OCI-LY1 (cell line): ENCODE data around the gene CPN2.

Experiments
- H2AFZ ChIP-seq: fragments of 200-600 bp; sonication (generic), shearing (Covaris generic); 2 replicates; pipeline ENCODE4 v1.6.0; 2014; ENCODE audit warnings: antibody characterized with exemption, mild to moderate bottlenecking, low read length
- H3F3A ChIP-seq: fragments of 200-600 bp; sonication (generic), shearing (Covaris generic); 2 replicates; pipeline ENCODE4 v1.6.0; 2014; ENCODE audit warnings: mild to moderate bottlenecking, antibody characterized with exemption, low read length, moderate library complexity; ENCODE audit not compliant: insufficient read depth
- H3K27ac ChIP-seq: fragments of 200-600 bp; sonication (generic); 2 replicates; pipeline ENCODE4 v1.5.1; 2014; ENCODE audit warnings: low read length, mixed run types, mild to moderate bottlenecking, low read depth; ENCODE audit not compliant: poor library complexity, severe bottlenecking
- H3K27me3 ChIP-seq: fragments of 200-600 bp; sonication (generic); 2 replicates; pipeline ENCODE4 v1.6.0; 2014; ENCODE audit warnings: antibody characterized with exemption, mild to moderate bottlenecking, low read length, moderate library complexity; ENCODE audit not compliant: insufficient read depth
- H3K36me3 ChIP-seq: fragments of 200-600 bp; sonication (generic); 2 replicates; pipeline ENCODE4 v1.6.1; 2014; ENCODE audit warnings: mild to moderate bottlenecking, antibody characterized with exemption, low read length, moderate library complexity, mixed read lengths; ENCODE audit not compliant: insufficient read depth
- H3K4me1 ChIP-seq: fragments of 200-600 bp; sonication (generic); 2 replicates; pipeline ENCODE4 v1.5.1; 2014; ENCODE audit warnings: mild to moderate bottlenecking, low read length, moderate library complexity; ENCODE audit not compliant: insufficient read depth, severe bottlenecking
- H3K4me2 ChIP-seq: fragments of 200-600 bp; sonication (generic), shearing (Covaris generic); 2 replicates; pipeline ENCODE4 v1.6.1; 2014; ENCODE audit warnings: low read length
- H3K4me3 ChIP-seq: fragments of 200-600 bp; sonication (generic); 2 replicates; pipeline ENCODE4 v1.5.1; 2014; ENCODE audit warnings: low read length, low read depth, mild to moderate bottlenecking, mixed read lengths; ENCODE audit not compliant: poor library complexity, severe bottlenecking
- H3K79me2 ChIP-seq: fragments of 200-600 bp; shearing (Covaris generic); 2 replicates; pipeline ENCODE4 v1.6.1; 2016; ENCODE audit warnings: mixed run types, low read length, mixed read lengths; ENCODE audit not compliant: insufficient read depth
- H3K9ac ChIP-seq: fragments of 200-600 bp; sonication (generic), shearing (Covaris generic); 2 replicates; pipeline ENCODE4 v1.6.1; 2014; ENCODE audit warnings: mild to moderate bottlenecking, low read length, mixed read lengths
- H3K9me2 ChIP-seq: fragments of 200-600 bp; sonication (generic), shearing (Covaris generic); 2 replicates; pipeline ENCODE4 v1.6.1; 2014; ENCODE audit warnings: low read depth, mild to moderate bottlenecking, low read length, mixed read lengths
- H3K9me3 ChIP-seq: fragments of 200-600 bp; shearing (Covaris generic); 2 replicates; pipeline ENCODE4 v1.6.1; 2014; ENCODE audit warnings: low read length, mixed read lengths
- H4K20me1 ChIP-seq: fragments of 200-600 bp; sonication (generic), shearing (Covaris generic); 2 replicates; pipeline ENCODE4 v1.6.0; 2016; ENCODE audit warnings: mild to moderate bottlenecking, low read length; ENCODE audit not compliant: insufficient read depth
- EZH2 ChIP-seq: fragments of 200-600 bp; sonication (generic), shearing (Covaris generic); IDR thresholded peaks from 2 replicates; pipeline ENCODE4 v1.8.0; 2017; ENCODE audit warnings: borderline replicate concordance, mixed run types, mild to moderate bottlenecking, antibody characterized with exemption, low read length, moderate library complexity, mixed read lengths
- TF ChIP-seq, protein P1 (sequence below): fragments of 200-600 bp; sonication (generic), shearing (Covaris generic); IDR thresholded peaks from 2 replicates; pipeline ENCODE4 v1.5.1; 2017; ENCODE audit warnings: mild to moderate bottlenecking, antibody characterized with exemption, low read length, moderate library complexity, mixed read lengths

Gene CPN2

GRCh38 chr3:194374935-194375334 lies 23.8 kb upstream of the CPN2 start:
- H3K9ac ChIP-seq = no peak overlapping the region
- no peaks in the 10 kb centered on the region for H3K9me3 ChIP-seq
- TF ChIP-seq EZH2 = no peak
- TF ChIP-seq, protein P1, sequence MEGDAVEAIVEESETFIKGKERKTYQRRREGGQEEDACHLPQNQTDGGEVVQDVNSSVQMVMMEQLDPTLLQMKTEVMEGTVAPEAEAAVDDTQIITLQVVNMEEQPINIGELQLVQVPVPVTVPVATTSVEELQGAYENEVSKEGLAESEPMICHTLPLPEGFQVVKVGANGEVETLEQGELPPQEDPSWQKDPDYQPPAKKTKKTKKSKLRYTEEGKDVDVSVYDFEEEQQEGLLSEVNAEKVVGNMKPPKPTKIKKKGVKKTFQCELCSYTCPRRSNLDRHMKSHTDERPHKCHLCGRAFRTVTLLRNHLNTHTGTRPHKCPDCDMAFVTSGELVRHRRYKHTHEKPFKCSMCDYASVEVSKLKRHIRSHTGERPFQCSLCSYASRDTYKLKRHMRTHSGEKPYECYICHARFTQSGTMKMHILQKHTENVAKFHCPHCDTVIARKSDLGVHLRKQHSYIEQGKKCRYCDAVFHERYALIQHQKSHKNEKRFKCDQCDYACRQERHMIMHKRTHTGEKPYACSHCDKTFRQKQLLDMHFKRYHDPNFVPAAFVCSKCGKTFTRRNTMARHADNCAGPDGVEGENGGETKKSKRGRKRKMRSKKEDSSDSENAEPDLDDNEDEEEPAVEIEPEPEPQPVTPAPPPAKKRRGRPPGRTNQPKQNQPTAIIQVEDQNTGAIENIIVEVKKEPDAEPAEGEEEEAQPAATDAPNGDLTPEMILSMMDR = no peak
- no peaks in the 10 kb centered on the region for H3K36me3 ChIP-seq
- no peak overlapping the region for H2AFZ ChIP-seq
- no peak overlapping the region for H3K4me2 ChIP-seq
- H3K4me3 ChIP-seq = no peak overlapping the region
- H3K27me3 ChIP-seq = peaks cover 3% of the 10 kb centered on the region
- no peaks in the 10 kb centered on the region for H3K79me2 ChIP-seq
- no peaks in the 10 kb centered on the region for H3F3A ChIP-seq
- no peaks in the 10 kb centered on the region for H3K9me2 ChIP-seq
- no peaks in the 10 kb centered on the region for H4K20me1 ChIP-seq
- no peaks in the 10 kb centered on the region for H3K4me1 ChIP-seq
- no peak overlapping the region for H3K27ac ChIP-seq

GRCh38 chr3:194373899-194374298 lies 22.8 kb upstream of the CPN2 start:
- no peaks in the 10 kb centered on the region for H3K9me2 ChIP-seq
- H3K4me2 ChIP-seq = no peak overlapping the region
- H4K20me1 ChIP-seq = no peaks in the 10 kb centered on the region
- TF ChIP-seq, protein P1 = no peak
- TF ChIP-seq EZH2 = no peak
- no peak overlapping the region for H3K4me3 ChIP-seq
- H3K27me3 ChIP-seq = no peaks in the 10 kb centered on the region; the same call in 1 of the 2 replicates
- no peaks in the 10 kb centered on the region for H3K79me2 ChIP-seq
- H3K9me3 ChIP-seq = no peaks in the 10 kb centered on the region
- no peaks in the 10 kb centered on the region for H3K36me3 ChIP-seq
- H3K4me1 ChIP-seq = no peaks in the 10 kb centered on the region
- H3K27ac ChIP-seq = no peak overlapping the region
- no peaks in the 10 kb centered on the region for H3F3A ChIP-seq
- H3K9ac ChIP-seq = no peak overlapping the region
- H2AFZ ChIP-seq = no peak overlapping the region

GRCh38 chr3:194373028-194373427 lies 21.9 kb upstream of the CPN2 start:
- no peak overlapping the region for H3K4me3 ChIP-seq
- no peaks in the 10 kb centered on the region for H4K20me1 ChIP-seq
- H3K9me2 ChIP-seq = no peaks in the 10 kb centered on the region
- H3K9ac ChIP-seq = no peak overlapping the region
- H3K4me2 ChIP-seq = no peak overlapping the region
- no peaks in the 10 kb centered on the region for H3F3A ChIP-seq
- no peaks in the 10 kb centered on the region; the same call in 1 of the 2 replicates for H3K27me3 ChIP-seq
- no peaks in the 10 kb centered on the region for H3K4me1 ChIP-seq
- no peak overlapping the region for H2AFZ ChIP-seq
- H3K36me3 ChIP-seq = no peaks in the 10 kb centered on the region
- TF ChIP-seq, protein P1 = no peak
- no peak for TF ChIP-seq EZH2
- H3K9me3 ChIP-seq = no peaks in the 10 kb centered on the region
- H3K27ac ChIP-seq = no peak overlapping the region
- H3K79me2 ChIP-seq = no peaks in the 10 kb centered on the region
